Measurements from ENCODE around the gene ARHGEF7.

- TF ChIP-seq CTCF (IDR thresholded peaks at IDR 0.05) (no peak), CDX4 (CRISPR knock-in tag; IDR thresholded peaks at IDR 0.05; ENCODE audit: borderline replicate concordance) (no peak), TP53 (CRISPR knock-in tag; IDR thresholded peaks at IDR 0.05) (no peak), ELF4 (CRISPR knock-in tag; IDR thresholded peaks at IDR 0.05; ENCODE audit: low read depth) (no peak), FOXP1 (CRISPR knock-in tag; IDR thresholded peaks at IDR 0.05; ENCODE audit: borderline replicate concordance) (no peak), NR2C2 (CRISPR knock-in tag; IDR thresholded peaks at IDR 0.05) (no peak)
Observed at GRCh38 chr13:111213964-111214726, 99.0 kb downstream of the ARHGEF7 start.
